ENCODE measurements around the gene MAPK8IP2.

Gene MAPK8IP2

DNA sequence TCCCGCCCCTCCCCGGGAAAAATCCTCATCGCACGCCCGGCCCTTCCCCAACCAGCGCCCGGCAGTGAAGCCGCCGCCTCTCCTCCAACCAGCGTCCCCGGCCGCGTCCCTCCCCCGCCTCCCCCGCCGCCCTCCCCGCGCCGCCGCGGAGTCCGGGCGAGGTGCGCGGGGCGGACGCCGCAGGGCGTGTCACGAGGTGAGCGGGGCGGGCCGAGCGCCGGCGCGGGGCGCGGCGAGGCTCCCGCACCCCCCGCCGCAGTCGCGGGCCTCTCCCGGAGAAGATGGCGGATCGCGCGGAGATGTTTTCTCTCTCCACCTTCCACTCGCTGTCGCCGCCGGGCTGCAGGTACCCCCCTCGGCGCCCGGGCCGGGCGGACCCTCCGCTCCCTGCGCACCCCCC is at the start of gene MAPK8IP2:
Gene MAPK8IP2 (plus strand): TSS at position 256 of the 400 bp plus-strand sequence. CDS start 26 bp downstream, at position 282.
- DNase-seq = no peak

DNA sequence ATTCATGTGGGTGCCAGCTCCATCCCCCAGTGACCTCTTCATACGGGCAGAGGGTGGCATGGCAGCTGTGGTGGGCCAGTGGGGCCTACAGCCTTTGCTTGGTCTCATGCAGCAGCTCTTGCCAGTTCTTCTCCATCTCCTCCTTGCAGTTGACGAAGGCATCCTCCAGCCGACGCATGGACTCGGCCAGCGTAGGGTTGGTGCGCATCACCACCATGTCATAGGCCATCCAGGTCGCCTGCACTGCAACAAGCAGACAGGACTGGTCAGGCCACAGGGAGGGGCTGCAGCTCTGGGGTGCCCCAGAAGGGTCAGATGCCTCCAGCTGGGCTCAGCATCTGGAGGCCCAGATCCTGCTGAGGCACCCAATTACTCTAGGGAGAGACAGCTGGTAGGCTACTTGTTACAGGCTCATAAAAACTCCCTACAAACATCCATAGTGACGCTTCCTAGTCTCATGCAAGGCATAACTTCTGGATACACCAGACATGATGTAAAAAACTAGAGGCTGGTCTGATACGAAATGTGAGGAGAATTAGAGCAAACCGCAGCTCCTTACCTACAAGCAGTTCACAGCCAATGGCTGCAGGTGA is 49.3 kb upstream of the MAPK8IP2 start:
- DNase-seq = no peak

DNA sequence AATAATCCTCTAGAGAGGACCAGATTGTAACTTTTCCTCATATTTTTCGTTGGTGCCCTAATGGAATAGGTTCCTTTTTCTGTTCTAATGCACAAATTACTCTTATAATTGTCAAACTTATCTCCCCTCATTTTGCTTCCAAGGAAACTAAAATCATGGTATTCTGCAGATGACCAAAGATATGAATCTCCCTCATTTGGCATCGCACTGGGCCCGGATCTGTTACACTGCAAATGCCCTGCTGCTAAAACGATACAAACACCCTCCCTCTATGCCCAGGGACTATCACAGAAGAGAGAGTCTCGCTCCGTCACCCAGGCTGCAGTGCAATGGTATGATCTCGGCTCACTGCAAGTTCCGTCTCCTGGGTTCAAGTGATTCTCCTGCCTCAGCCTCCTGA is 47.3 kb upstream of the MAPK8IP2 start:
- no peak for DNase-seq

DNA sequence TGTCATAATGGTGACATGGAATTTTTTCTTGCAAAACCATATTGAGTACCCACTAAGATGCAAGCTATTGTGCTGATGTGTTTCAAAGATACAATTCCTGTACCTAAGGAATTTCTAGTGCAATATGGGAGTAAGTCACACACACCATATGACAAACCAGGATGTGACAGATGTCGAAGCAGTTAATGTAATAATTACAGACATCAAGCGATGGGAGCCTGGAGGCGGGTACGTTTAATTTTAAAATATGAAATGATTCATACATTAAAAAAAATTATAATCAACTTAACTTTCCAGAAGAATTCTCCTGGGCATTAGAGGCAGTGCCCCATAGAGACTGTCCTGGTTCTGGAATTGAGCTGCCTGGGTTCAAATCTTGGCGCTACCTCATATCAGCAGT is 43.9 kb upstream of the MAPK8IP2 start:
- DNase-seq = no peak

DNA sequence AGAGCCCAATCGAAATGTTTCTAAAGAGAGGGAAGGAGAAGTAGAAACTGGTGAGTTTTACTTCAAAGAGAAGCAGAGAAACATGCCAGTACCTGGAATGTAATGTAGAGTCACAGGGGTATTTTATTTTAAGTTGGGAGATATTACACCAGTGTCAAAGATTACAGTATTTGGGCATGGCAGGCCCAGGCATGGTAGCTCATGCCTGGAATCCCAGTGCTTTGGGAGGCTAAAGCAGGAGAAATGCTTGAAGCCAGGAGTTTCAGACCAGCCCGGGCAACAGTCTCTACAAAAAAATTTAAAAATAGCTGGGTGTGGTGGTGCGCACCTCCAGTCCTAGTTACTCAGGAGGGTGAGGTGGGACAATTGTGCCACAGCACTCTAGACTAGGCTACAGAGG is 40.6 kb upstream of the MAPK8IP2 start:
- DNase-seq = no peak

DNA sequence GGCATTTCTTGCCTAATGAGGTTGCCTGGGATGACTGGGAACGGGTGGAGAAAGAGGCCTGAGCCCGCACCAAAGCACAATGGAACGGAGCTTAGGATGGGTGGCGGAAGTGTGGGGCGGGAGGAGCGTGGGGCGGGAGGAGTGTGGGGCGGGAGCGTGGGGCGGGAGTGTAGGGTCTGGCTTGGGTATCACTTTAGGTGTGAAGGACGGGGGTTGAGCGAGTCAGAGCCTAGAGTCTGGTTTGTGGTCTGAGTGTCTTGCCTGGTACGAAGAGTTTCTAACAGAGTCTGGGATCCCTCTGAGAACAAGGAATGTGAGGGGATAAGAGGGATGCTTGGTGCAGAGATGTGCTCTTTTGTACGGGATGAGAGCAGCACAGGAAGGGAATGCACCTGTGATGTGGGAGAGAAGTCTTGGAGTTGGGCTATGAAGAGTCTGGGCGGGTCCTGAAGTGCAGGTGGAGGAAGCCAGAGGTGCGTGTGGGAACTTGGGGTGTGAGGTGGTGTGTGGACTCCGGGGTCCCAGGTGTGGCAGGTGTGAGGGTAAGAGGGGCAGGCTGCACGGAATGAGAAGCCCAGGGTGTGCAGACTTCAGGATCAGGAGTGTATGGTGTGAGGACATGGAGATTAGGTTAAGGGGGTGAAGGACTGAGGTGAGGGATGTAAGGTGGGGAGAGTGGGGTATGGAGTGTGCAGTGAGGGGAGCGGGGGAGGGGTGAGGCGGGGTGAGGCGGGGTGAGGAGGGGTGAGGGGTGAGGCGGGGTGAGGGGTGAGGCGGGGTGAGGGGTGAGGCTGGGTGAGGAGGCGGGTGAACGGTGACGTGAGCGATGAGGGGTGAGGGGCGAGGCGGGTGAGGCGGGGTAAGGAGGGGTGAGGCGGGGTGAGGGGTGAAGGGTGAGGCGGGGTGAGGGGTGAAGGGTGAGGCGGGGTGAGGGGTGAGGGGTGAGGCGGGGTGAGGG is 38.9 kb upstream of the MAPK8IP2 start:
- DNase-seq = no peak

DNA sequence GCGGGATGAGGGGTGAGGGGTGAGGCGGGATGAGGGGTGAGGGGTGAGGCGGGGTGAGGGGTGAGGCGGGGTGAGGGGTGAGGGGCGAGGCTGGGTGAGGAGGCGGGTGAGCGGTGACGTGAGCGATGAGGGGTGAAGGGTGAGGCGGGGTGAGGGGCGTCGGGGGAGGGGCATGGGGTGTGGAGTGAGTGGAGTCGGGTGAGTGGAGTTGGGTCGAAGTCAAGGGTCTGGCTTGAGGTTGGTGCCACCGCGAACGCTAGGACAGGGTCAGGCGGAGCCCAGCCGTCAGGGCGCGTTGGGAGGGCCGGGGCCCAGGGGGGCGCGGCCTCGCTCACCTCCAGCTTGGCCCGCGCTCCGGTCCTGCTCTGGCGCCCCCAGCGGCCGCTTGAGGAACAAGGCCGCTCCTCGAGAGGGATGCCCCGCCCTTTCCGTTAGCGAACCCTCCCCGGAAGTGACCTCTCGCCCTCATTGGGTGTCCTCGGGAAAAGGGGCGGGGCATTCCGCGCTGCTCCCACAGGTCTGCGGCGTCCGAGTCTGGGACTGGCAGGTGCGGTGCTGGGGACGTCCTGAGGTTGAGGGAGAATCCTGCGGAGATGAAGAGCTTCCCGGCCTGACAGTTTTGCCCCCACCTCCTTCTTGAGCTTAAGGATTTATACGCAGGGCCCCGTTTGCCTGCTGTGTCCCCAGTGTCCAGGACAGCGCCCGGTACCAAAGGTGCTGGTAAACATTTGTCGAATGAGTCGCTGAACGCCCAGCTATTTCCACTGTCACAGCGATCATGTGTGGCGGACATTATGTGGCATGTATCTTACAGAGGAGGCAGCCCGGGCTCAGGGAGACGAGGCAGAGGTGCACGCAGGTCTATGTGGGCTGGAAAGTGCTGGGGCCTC is 37.8 kb upstream of the MAPK8IP2 start, which contains the start of gene SYCE3:
Gene SYCE3 (minus strand): TSS at position 397 of the 890 bp plus-strand sequence. CDS start 6,514 bp downstream, outside the sequence.
- DNase-seq = peak; percentile 90

DNA sequence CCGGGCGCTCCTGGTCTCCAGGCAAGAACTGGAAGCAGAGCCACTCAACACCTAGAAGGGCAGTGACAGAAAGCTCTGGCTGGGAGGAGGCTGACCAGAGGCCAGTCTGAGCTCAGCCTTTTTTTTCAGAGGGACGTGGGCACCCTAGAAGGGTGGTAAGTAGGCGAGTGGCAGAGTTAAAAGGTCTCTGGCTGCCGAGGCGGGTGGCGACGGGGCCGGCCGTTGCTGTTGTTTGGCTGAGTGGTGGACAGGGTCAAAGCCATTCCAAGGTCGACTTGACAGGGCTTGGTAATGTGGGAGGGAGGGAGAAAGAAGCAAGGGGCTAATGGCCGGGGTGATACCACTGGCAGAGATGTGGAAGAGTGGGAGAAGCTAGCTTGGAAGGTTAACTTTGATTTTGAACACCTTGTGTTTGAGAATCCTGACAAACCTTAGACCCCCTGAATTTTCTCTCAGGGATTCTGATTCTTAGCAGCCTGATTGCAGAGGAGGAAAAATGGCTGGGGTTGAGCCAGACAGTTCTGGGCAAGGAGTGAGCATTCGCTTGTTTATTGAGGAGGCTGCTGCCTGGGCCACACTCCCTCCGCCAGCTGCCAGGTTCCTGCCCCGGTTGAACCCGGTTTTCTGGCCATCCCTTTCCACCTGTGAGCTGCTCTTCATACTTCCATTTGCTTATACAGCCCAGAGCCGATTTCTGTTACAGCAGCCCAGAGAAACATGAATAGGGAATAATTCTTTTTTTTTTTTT is 37.0 kb upstream of the MAPK8IP2 start:
- no peak for DNase-seq

DNA sequence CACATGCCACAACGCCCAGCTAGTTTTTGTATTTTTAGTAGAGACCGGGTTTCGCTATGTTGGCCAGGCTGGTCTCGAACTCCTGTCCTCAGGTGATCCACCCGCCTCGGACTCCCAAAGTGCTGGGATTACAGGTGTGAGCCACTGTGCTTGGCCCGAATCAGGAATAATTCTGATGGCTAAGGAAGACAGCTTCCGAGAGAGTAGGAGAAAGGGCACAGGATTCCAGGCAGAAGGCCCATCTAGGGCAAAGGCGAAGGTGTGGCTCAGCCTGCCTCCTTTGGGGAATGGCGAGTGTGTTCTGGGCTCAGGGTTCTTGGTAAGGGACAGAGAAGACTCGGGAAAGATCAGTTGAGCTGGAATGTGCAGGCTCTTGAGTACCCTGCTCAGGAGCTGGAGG is 36.3 kb upstream of the MAPK8IP2 start:
- DNase-seq = no peak

DNA sequence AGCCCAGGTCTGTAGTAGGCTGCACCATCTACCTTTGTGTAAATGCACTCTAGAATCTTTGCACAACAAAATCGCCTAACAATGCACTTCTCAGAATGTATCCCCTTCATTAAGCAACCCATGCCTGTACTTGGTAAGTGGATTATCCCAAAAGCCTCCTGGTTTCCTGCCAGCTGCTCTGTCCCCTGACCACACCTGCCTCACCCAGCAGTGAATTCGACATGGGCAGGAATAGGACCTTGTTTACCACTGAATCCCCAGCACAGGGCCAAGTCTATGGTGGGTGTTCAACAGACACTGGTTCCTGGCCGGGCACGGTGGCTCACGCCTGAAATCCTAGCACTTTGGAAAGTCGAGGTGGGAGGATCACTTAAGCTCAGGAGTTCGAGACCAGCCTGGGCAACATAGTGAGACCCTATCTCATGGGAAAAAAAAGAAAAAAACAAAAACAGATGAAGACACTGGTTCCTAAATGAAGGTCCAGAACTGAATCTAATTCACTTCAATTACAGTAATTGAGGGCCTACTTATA is 32.8 kb upstream of the MAPK8IP2 start:
- DNase-seq = no peak

DNA sequence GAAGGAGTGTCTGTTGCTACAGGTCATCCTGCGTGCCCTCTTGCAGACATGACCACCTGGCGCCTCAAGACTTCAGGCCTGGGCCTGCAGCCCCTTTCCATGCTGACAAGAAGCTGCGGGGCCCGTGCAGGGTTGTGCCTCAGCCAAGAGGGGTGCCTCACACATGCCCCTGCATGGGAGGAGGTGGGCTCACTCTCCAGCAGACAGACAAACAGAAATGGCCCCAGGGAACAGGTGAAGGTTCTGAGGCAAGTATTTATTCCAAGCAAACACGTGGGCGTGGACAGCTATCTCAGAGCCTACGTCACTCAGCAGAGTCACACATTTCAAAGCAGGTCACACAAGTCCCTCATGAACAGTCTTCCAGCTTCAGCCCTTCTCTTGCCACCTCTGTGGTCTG is 32.0 kb upstream of the MAPK8IP2 start:
- DNase-seq = no peak

DNA sequence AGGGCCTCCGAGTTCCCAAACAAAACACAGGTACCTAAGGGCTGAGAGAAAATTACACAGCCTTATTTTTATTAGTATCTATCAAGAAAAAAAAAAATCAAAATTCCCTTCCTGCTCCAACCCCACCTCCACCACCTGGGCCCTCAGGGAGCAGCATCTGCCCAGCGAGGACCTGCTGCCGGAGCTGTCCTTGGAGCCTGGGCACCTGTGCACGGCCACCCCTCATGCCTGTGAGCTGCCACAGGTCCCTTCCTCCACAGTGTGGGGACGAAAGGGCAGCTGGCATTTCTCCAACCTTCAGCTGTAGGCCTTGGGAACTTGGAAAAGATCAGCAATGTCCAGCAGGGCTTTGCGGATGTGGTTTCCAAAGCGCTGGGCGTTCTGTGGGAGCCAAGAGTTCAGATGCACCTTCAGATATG is 31.5 kb upstream of the MAPK8IP2 start:
- DNase-seq = no peak

DNA sequence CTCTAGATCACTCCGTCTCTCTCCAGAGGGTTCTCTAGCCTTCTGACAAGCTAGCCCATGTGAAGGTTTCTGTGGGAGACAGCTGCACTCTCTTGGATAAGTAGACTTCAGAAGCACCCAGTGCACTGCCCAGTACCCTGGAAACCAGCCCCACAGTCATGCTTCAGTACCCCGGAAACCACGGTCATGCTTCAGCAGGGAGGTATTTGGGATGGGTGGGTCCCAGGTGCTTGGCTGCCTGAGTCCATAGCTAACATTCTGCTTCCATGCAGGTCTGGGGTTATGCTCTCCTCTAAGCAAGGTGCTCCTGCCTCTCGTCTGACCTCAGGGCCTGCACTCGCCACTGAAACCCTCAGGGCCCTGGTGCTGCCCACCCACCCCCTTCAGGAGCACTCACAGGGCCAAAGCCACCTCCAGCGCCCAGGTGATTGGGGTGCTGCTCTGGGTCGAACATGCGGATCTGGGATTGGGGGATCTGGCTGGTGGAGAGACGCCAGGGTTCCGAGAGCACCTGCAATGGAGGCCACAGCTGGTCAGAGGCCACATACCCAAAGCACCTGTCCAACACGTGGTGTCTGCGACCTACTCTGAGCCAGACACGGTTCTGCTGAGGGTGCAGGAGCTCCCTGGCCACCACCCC is 30.6 kb upstream of the MAPK8IP2 start:
- no peak for DNase-seq

DNA sequence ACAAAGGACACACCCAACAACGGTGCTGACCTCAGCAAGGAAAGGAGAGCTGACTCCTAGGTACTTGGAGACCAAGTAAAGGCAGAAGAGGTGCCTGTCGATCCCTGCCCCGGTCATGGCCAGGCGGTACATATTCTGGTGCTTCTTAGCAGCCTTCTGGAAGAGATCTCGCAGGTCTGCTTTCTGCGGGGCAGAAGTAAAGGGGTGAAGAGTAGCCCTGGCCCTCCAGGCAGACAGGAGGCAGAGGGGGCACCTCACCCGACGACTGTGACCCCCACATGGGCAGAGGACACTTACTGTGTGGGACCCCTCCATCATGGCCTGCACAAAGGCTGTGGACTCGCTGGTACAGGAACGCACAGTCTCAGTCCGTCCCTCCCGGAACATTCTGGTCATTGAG is 29.7 kb upstream of the MAPK8IP2 start:
- DNase-seq = no peak

DNA sequence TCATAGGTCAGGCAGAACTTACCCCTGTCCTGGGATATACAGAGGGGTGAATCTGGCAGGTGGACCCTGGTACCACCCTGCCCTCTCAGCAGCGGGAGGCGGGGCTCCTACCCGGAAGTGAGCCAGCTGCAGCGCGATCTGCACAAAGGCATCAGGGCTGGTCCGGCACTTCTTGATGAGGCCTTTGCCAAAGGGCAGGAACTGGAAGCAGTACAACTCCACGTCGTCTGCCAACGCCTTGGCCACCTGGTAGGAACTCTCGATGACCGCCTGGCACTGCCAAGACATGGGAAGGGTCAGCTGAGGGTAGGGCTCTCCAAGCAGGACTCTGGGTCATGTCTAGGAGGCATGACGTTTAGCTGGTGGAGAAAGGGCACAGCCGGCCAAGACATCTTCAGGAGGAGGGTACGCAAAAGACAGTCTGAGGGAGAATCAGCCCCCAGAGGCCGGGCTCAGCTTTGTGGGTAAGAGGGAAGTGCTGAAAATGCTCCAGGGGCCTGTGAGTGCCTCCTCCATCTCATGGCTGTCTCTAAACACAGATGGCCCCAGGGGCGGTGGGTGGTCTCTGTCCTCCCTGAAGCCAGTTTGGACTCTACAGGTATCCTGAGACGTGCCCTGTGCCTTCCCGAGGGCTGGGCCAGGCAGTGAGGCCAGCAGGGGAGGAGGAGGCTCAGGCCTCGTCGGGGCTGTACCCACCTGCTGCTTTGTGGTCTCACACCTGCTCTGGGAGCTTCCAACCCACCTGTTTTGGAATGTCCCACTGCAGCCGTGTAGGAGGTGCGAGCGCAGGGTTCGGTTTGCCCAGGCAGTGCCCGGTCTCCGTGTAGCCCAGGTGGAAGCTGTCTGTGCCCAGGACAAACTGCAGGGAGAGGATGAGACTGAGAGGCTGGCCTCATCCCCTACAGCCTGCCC is 29.1 kb upstream of the MAPK8IP2 start:
- DNase-seq = no peak

DNA sequence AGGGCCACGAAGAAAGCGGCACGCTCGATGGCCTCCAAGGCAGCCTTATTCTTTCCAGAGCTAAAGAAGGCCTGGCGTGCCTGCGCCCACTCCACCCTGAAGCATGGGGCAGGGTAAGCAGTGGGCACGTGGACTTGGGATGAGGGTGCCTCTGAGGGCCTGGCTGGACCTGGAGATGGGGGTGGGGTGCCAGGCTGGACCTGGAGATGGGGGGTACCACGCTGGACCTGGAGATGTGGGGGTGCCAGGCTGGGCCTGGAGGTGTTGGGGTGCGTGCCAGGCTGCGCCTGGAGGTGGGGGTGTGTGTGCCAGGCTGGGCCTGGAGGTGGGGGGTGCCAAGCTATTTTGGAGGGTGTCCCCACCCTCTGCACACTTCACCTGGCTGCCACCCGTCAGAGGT is 27.6 kb upstream of the MAPK8IP2 start:
- no peak for DNase-seq

DNA sequence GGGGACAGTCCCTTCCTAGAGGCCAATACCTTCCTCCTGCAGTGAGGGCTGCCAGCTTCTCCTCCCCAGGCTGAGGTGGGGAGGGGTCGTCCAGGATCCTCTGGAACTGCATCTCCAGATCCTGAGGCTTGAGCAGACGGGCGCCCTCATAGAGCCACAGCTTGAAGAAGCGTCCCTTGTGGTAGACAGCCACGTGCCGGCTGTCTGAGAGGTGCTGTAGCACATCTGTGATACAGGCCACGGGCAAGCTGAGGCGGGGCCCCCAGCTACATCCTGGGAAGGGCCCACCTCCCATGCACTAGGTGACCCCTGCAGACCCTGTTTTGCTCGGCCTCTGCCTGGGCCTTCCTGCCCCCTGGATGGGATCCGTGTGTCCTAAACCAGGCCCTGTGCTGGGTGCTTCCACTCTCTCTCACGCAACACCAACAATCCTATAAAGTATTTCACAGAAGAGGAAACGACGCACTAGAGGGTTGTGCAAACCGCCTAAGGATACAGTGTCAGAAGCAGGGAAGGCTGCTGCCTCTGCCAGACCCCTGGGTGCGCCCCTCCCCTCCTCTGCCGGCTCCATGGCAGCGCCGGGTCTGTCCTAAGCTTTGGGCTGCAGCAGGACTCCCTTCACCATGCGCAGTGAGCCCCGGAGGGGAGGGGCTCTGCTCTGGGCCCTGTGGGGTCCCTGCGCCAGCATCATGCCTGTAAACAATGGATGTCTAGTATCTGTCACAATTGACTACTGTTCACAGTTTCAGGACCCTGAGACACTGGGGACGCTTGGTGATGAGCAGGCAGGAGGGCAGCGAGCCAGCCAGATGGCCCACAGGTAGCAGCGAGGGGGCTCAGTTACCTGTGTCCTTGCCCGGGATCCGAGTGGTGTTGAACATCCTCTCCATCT is 26.9 kb upstream of the MAPK8IP2 start:
- no peak for DNase-seq

DNA sequence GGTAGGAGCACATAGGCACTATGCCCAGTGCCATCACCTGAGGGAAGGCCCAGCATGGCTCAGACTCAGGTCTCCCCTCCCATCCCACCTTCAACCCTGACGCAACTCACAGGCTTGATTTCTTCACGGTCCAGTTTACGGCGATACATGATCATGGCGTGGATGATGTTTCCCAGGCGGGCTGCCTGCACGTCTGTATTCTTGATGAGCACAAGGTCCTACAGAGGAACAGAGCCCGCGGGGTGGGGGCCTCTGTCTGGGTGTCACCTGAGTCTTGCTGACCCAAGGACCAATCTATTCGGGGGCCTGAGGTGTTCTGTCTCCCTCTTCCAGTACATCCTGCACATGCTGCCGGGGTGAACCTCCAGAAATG is 26.2 kb upstream of the MAPK8IP2 start:
- no peak for DNase-seq

DNA sequence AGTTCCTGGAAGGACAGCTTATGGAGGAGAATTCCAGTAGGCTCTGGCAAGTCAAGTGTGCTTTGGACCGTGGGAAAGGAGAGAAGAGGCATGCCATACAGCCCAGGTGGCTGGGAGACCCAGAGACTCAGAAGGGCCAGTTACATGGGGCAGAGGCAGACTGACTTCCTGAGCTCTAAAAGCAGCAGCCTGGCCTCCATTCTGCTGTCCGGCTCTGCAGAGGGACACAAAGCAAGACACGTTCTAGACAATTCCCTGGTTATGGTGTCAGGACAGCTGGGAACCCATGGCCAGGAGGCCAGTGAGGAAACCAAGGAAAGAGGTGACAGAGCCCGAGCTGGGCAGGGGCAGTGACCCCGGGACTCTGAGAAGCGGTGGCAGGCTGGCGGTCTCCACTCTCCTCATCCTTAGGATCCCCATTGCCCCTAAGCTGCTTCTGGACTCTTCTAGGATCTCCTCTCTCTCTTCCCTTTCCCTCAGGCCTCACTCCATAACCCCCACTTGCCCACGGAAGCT is 25.1 kb upstream of the MAPK8IP2 start:
- DNase-seq = no peak

All from fibroblast of skin of right quadriceps (primary cell).